ACC112 (cell line): ENCODE measurements around the gene LRRK1.

ENCODE experiments used
- H2AFZ ChIP-seq: fragments of 200-600 bp; sonication (generic); one replicate; pipeline ENCODE4 v1.6.0; 2017; ENCODE audit warnings: antibody characterized with exemption, low read length; ENCODE audit not compliant: unreplicated experiment
- H3K27ac ChIP-seq: fragments of 200-600 bp; sonication (generic); 2 replicates; pipeline ENCODE4 v1.5.1; 2014; ENCODE audit warnings: low read depth, mild to moderate bottlenecking, antibody characterized with exemption, low read length, moderate library complexity
- H3K27me3 ChIP-seq: fragments of 200-600 bp; sonication (generic); 2 replicates; pipeline ENCODE4 v1.6.1; 2014; ENCODE audit warnings: mild to moderate bottlenecking, antibody characterized with exemption, low read length, moderate library complexity, mixed read lengths; ENCODE audit not compliant: insufficient read depth
- H3K36me3 ChIP-seq: fragments of 200-600 bp; sonication (generic); 2 replicates; pipeline ENCODE4 v1.6.1; 2016; ENCODE audit warnings: mild to moderate bottlenecking, antibody characterized with exemption, low read length, moderate library complexity, mixed read lengths; ENCODE audit not compliant: insufficient read depth
- H3K4me1 ChIP-seq: fragments of 200-600 bp; sonication (generic); one replicate; pipeline ENCODE4 v1.6.1; 2016; ENCODE audit warnings: low read length, mixed read lengths; ENCODE audit not compliant: insufficient read depth, unreplicated experiment, control insufficient read depth
- H3K4me3 ChIP-seq: fragments of 200-600 bp; sonication (generic); 2 replicates; pipeline ENCODE4 v1.5.1; 2014; ENCODE audit warnings: mild to moderate bottlenecking, low read depth, low read length
- H3K79me2 ChIP-seq: fragments of 200-600 bp; sonication (generic); one replicate; pipeline ENCODE4 v1.6.0; 2016; ENCODE audit warnings: low read length; ENCODE audit not compliant: control insufficient read depth, unreplicated experiment, insufficient read depth

Gene LRRK1

GRCh38 chr15:101118116-101118515 lies 199.0 kb downstream of the LRRK1 start:
- no peak overlapping the region for H3K27ac ChIP-seq
- no peaks in the 10 kb centered on the region for H3K27me3 ChIP-seq
- no peak overlapping the region for H3K4me3 ChIP-seq
- H2AFZ ChIP-seq = no peak overlapping the region
- H3K4me1 ChIP-seq = peaks cover 28% of the 10 kb centered on the region
- H3K36me3 ChIP-seq = no peaks in the 10 kb centered on the region
- H3K79me2 ChIP-seq = no peaks in the 10 kb centered on the region

GRCh38 chr15:101118615-101119014 lies 199.5 kb downstream of the LRRK1 start:
- H3K27ac ChIP-seq = no peak overlapping the region
- no peak overlapping the region for H2AFZ ChIP-seq
- no peaks in the 10 kb centered on the region for H3K79me2 ChIP-seq
- no peak overlapping the region for H3K4me3 ChIP-seq
- no peaks in the 10 kb centered on the region for H3K36me3 ChIP-seq
- H3K27me3 ChIP-seq = no peaks in the 10 kb centered on the region
- H3K4me1 ChIP-seq = peaks cover 33% of the 10 kb centered on the region

GRCh38 chr15:101119181-101119580 lies 200.0 kb downstream of the LRRK1 start:
- H2AFZ ChIP-seq = no peak overlapping the region
- no peaks in the 10 kb centered on the region for H3K79me2 ChIP-seq
- H3K27ac ChIP-seq = no peak overlapping the region
- no peaks in the 10 kb centered on the region for H3K36me3 ChIP-seq
- H3K4me3 ChIP-seq = no peak overlapping the region
- H3K27me3 ChIP-seq = no peaks in the 10 kb centered on the region
- peaks cover 39% of the 10 kb centered on the region for H3K4me1 ChIP-seq
